ENCODE results near the gene ANKIB1.

Gene ANKIB1

DNA sequence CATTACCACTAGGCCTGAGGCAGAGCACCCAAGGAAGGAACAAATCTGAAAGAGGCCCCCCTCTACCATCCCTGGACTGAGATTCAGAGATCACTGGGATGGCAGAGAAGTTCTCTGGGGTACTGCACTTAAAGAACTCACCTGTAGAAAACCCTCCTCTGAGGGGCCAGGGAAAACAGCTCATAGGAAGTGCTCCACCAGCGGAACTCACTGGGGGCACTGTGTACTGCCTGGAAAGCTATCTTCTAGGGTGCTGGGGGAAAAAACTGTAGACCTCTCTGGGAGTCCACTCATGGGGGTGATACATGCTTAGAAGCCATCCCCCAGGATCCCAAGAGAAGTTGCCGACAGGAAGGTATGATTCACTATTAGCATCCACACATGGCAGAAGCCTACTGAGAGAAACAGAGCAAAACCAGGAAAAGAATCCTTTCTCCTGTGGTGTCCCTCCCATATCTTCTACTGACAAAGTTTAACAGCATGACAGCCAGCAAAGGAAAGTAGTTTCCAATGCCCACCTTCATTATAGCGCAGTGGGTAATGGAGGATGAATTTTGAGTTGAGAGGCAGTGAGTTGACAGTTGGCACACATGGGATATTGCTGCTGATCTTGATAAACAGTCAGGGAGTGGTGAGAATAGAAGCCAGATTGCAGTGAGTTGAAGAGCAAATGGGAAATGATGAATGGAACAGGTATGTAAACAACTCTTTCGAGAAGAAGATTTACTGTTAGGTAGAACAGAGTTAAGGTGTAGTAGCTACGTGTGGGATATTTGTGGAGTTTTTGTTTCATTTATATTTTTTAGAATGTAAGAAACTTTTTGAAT, 20.9 kb downstream of the ANKIB1 start:
- no peak for DNase-seq (ENCODE audit: low read depth)

DNA sequence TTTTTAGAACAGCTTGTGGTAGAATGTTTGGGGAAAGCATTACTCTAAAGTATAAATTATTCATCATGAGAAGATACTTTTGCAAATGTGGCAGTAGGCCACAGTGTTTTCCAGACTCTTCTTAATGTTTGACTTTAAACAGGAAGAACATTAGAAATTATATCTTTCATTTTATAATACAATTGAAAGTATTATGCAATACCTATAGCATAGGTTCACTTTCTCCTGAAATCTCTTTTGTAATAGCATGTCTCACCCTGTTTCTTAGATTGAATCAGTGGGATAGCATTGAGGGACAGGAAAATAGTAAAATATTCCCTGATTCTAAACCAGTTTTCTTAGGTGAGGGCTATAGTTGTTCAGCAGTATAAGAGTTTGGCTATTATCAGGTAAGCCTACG, 23.1 kb downstream of the ANKIB1 start:
- DNase-seq (ENCODE audit: low read depth): no peak

DNA sequence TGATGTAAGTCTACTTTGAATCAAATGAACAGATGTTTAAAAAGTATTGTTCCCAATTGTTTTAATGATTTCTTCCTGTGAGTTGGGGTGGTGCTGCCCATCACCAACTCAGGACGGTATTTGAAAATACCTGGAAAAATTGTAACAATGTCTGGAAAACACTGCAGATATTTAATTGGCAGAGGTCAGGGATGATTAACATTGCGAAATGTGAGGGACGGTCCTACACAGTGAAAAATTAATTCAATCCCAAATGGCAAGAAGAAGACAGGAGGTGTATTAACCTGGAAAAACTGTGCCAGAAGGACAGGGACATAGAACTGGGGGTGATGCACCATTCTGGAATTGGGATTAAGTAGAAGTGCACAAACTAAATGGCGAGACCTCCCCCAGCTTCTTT, 29.6 kb downstream of the ANKIB1 start:
- no peak for DNase-seq (ENCODE audit: low read depth)

DNA sequence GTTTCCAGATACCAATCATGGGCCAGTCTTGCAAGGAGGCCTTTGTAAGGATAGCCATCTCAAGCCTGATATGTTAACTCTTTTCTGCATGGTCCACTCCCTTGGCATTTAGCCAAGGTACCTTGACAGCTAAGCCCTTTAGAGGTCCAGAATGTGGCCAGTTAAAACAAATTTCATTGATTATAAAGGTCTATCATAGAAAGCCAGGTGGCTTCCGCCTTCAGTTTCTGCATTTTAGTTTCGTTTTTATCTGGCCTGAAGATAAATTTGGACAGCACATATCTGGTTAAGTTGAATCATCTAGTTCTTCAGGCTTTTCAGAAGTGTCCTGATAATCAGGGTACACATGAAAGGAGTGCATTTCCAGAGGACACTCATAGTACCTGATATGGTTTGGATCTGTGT, 30.7 kb downstream of the ANKIB1 start:
- DNase-seq (ENCODE audit: low read depth): no peak

DNA sequence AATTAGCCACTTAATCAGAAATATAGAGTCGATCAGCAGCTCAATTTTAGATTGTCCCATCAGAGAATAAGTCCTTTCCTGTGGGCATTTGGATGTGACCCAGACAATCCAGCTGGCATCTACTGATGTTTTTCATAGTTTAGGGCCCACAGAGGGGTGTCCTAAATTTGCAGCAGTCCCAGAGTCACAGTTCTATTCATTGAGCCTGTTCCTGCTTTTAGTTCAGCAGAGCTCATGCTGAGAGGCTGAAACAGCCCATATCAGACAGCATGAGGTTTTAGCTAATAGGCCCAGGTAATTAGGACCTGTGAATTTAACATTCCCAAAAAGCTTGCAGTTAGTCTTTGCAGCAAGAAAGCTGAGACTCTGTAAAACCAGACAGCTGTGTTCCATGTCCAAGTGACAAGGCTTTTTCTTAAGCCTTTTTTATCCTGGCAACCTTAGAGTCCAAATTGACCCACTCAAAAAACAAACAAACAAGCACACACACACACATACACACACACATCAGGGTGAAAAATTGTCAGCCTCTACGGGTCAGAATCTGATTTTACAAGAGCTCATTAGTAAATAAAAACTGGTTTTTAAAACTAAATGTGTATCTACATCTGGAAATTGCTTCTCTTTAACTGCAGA, 33.7 kb downstream of the ANKIB1 start:
- no peak for DNase-seq (ENCODE audit: low read depth)

DNA sequence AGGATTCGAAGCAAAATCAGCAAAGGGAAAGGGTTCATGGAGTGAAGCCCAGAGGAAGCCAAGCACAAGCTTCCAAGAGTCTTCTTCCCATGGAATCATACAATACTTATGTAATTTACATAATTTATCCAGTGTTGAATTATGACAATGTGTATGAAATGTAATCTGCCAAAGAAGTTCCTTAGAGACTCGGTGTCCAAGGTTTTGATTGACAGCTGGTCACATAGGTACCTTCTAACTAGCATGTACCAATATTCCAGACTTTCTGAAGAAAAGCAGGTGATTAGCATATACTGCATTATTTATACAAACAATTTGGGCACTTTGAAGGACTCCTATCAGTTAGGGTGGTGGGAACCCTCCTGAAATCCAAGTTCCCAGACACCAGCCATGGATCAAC, 35.3 kb downstream of the ANKIB1 start:
- no peak for DNase-seq (ENCODE audit: low read depth)

DNA sequence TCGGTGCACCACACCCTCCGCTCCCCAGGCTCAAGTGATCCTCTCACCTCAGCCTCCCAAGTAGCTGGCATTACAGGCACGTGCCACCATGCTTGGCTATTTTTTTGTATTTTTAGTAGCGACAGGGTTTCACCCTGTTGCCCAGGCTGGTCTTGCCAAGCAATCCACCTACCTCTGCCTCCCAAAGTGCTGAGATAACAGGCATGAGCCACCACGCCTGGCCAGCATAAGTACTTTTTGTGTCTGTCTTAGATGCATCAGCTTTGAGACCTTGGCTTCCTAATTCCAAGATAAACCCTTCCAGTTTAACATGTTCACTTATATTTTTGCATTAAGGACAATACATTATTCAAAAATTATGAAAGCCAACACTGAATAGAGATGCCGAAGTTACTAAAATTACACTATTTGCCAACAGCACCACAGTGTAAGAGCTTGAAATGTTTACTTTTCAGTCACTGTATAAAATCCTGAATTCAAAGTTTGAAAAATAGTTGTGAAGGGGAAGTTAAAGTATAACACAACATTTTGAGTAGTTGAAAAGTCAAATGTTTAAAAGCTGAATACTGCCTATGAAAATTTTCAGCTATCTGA, 36.5 kb downstream of the ANKIB1 start:
- no peak for DNase-seq (ENCODE audit: low read depth)

DNA sequence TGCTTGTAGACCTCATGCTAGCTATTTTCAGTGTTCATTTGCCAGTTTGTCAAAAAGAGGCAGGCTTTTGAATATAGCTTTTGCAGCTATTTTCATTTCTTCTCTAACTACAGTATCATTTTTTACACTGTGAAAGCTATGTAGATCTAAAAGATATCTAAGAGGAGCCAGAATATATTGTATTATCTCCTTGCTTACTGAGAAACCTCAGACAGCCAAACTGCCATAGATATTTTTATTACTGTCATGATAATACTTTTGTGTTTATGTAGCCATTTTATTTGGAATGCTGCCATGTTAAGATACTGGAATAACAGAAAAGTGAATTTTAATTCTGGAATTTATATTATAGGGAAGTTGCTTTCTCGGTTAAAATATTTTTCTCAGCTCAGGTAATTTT, 37.2 kb downstream of the ANKIB1 start:
- DNase-seq (ENCODE audit: low read depth): no peak

DNA sequence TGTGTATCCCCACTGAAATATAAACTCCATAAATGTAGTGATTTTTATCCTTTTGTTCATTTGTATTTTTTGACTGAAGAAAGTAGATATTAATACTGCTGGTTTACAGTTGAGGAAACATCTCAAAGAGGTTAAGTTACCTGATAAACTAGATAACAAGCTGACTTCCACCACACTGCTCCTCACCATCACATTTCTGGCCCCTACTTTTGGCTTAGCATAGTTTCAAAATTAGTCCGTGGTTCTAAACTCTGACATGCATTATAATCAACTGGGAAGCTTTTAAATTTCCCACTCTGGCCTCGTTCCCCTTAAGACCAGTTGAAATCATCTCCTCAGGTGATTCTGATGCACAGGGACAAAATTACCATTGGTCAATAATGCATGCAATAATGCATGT, 43.5 kb downstream of the ANKIB1 start:
- DNase-seq (ENCODE audit: low read depth): no peak

DNA sequence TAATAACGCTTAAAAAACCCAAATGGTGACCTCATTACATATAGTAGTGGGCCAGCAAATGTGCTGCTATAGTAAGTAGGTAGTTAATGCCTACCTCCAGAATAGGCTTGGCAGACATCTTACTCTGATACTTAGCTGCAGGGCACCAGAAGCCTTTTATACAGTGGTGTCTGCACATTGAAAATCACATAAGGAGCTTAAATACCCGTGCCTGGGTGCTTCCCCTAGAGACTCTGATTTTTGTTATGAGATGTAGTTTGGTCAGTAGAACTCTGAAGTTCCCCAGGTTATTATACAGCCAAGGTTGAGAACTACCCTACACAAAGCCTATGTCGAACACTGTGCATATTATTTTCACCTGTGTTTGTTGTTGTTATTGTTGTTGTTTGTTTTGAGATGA, 47.2 kb downstream of the ANKIB1 start:
- DNase-seq (ENCODE audit: low read depth): no peak

DNA sequence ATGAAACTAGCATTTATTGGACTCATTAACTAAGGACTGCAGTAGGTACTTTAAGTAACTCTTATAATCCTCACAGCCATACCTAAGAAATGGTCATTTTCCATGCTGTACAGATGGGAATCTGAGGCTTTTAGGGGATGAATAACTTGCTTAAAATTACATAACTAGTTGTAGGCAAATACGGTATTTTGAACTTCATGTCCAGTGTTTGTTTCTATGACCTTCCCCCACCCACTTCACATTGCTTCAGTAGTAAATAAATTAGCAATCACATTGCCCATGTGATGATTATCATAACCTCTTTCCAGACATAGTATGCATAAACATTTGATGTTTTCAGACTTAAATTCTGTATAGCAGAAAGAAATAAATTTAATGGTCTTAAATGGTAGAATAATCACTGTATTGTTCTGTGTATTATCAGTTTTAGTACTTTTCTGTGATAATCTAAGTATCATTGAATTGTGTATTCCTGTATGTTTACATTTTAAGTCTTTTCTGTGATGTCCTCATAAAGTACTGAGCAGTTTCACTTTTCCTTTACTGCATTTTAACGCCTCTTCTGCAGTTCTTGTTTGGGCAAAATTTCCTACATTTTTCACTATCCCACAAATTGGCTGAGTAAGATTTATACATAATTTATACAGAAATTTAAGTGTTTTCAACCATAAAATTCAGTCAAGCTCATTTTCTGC, 48.3 kb downstream of the ANKIB1 start:
- no peak for DNase-seq (ENCODE audit: low read depth)

DNA sequence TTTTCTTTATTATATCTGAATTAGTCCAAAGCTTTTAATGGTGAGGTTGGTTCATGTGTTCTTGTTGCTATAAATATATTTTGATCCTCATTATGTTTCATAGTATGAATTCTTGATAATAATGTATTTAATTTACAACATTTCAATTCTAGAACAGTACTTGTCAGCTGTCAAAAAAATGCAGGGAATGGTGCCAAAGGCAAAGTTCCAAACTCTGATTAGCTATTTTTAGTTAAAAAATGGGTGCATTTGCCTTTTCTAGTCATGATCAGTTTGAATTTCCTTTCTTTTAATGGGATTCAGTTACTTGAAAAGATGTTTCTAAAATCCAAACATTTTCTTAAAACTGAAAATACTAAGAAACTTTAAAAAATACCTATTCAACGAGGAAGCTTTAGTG, 49.6 kb downstream of the ANKIB1 start:
- no peak for DNase-seq (ENCODE audit: low read depth)

DNA sequence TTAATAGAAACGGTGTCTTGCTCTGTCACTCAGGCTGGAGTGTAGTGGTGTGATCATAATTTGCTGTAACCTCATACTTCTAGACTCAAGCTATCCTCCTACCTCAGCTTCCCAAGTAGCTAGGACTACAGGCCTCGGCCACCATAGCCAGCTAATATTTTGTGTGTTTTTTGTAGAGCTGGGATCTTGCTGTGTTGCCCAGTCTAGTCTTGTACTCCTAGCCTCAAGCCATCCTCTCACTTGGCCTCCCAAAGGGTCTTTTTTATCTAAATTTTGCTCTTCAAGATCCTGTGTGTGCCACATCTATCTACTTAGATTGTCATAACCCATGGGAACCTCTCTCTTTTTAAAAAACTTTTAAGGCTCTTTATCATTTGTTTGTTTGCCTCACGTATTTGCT, 50.5 kb downstream of the ANKIB1 start:
- no peak for DNase-seq (ENCODE audit: low read depth)

DNA sequence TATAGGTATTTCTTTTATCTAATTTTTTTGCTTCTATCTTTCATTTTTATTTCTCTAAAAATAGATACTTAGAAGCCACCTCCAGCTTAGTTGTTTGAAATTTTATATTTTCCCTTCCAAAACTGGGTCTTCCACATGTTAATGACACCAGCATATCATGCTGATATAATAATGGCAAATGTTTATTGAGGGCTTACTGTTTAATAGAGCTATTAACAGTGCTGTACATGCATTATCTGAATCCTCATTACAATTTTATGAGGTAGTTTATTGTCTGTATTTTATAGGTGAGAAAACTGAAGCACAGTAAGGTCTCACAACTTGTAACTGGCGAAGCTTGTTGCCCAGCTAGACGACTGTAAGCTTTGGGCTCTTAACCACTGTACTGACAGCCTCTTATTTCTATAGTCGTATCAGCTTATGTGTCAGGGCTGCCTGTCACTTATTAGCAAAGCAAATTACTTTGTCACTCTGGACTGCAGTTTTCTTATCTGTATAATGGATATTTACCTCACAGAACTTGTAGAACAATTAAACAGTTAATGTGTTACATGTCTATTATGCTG, 51.2 kb downstream of the ANKIB1 start:
- DNase-seq (ENCODE audit: low read depth): no peak

DNA sequence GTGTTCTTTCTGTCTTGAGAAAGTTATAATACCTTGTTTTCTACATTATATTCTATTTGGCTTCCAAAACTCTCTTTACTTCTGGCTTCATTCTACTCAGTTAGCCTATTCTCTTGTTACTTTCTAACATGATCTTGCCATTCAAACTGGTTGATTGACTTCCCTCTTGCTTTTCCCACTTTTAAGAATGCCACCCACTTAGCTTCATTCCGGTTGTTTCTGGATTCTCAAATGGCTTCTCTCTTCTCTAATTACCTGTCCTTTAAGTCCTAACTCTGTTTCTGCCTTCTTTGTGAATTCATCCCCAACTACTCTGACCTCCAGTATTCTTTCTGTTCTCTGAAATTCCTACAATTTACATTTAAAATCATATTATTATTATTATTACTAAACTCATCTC, 52.0 kb downstream of the ANKIB1 start:
- DNase-seq (ENCODE audit: low read depth): no peak

DNA sequence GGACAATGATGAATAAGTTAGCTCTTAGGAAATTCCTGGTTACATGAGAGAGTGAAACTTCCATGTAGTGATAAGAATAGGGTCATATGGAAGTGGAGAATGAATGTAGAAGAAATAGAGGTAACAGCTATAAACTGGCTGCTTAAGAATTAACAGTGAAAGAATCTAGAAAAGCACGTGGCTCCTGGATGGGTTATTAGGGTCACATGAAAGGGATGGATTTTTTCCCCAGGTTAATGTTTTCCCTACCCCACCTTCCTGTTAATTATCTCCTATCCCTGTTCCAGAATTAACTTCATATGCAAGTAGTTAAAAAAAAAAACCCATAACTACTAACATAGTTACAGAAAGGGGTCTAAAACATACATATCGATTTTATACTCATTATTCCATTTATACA, 58.0 kb downstream of the ANKIB1 start:
- DNase-seq (ENCODE audit: low read depth): no peak

DNA sequence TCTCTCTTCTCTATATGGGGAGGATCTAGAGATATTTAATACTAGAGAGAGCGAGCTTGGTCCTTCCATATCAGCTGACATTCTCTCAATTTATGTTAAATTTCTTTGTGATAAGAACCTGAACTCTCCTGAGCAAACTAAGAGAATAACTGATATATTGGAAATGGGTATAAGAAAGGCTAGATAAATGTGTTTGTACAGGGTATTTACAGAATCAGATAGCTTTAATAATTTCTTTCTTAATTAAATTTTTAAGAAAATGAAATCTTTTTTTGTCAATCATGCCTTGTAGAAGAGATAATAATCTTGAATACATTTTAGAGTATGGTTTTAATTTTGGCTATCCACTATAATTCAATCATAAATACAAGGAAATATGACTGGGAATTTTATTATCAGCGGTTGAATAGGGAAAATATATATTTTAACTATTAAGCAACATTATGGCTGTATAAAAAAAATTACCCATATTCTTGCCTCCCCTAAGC, 58.7 kb downstream of the ANKIB1 start:
- no peak for DNase-seq (ENCODE audit: low read depth)

DNA sequence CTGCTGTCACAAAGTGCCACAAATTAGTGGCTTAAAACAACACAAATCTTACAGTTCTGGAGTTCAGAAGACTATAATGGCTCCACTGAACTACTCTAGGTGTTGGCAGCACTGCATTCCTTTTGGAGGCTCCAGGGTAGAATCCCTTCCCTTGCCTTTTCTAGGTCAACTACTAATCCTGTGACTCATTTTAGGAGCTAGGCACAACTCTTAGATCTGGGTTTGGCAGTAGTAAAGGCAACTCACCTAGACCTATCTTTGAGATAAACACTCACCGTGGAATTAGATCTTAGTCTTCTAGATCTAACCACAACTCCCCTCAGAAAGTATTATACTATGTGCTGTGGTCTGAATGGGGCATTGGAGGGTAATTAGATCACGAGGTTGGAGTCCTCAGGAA, 60.4 kb downstream of the ANKIB1 start:
- no peak for DNase-seq (ENCODE audit: low read depth)

DNA sequence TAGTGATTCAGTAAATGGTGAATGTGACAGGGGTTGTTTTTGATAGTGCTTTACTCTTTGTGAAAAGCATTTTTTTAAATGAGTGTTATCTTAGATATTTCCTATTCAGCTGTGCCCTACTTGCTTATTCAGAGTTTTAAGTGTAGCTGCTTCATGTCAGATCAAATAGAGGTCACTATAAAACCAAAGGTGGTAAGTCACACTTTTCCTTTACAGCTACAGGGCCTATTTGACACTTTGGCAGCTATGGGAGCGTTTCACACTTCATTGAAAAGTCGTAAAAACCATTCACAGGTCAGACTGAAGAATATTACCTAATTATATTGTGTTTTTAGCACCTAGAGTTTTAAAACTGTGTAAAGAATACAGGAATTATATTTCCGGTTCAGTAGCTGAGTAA, 67.3 kb downstream of the ANKIB1 start:
- no peak for DNase-seq (ENCODE audit: low read depth)

DNA sequence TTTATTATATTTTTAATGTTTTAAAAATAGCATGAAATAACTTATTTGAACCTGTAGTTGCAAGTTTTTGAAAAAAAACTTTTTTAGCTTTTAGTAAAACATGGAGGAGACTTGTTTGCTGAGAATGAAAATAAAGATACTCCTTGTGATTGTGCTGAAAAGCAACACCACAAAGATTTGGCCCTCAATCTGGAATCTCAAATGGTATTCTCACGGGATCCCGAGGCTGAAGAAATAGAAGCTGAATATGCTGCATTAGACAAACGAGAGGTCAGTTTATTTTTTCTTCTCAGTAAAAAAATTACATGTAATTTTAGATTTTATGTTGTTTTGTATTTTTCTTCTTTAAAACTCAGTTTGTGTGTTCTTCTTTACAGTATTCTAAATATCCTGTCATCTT, 73.5 kb downstream of the ANKIB1 start:
- no peak for DNase-seq (ENCODE audit: low read depth)

DNA sequence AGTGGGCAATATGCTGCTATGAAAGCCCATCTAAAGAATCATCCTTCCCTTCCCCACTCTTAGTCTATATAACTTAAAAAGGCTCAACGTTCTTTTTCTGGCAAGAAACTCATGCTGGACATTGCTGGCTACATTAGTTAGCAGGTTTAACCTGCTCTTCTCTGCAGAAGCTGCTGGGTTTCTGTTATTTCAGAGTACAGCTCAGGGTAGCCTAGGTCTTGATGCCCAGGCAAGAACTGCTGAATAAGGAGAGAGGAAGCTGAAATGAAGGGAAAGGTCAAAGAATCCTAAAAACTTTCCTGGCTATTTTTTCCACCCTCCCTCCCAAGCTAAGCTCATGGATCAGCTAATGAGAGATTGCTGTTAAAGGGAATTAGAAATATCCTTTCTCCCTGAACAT, 79.4 kb downstream of the ANKIB1 start:
- DNase-seq (ENCODE audit: low read depth): no peak

DNA sequence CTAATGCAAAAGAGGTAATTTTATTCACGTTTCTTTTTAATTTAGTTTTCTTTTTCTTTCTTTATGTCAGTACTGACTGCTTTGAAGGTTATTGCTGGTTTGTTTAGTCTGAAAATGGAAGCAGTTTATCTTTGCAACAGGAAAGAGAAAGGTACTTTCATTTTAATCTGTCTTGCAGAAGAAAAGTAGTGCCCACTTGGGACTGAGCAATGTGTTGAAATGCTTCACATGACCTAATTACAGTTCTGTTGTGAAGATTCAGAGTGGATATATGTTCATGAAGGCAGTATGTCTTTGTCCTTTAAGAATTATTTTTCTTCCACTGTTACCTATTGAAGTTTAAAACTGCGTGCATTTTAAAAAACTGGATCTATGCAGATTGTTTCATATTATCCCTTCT, 80.1 kb downstream of the ANKIB1 start:
- DNase-seq (ENCODE audit: low read depth): no peak

Measured in stimulated activated CD8-positive, alpha-beta memory T cell treated with anti-CD3 and anti-CD28 coated beads, Interleukin-12 subunit alpha, Interleukin-12 subunit beta, amount 100 ng/mL, for 1 hour (primary cell).